GM12873 (cell line): ENCODE data around the gene C1QL1.

Source experiments
- TF ChIP-seq, protein P1 (sequence below): IDR thresholded peaks from 2 replicates; pipeline ENCODE4 v1.5.1; 2012; ENCODE audit warnings: low read depth, mild to moderate bottlenecking, moderate library complexity, low read length, control low read depth; ENCODE audit not compliant: insufficient read depth; ENCODE audit errors: missing control alignments

The C1QL1 gene

GRCh38 chr17:44940768-44941167 lies 27.3 kb downstream of the C1QL1 start:
- TF ChIP-seq, protein P1, sequence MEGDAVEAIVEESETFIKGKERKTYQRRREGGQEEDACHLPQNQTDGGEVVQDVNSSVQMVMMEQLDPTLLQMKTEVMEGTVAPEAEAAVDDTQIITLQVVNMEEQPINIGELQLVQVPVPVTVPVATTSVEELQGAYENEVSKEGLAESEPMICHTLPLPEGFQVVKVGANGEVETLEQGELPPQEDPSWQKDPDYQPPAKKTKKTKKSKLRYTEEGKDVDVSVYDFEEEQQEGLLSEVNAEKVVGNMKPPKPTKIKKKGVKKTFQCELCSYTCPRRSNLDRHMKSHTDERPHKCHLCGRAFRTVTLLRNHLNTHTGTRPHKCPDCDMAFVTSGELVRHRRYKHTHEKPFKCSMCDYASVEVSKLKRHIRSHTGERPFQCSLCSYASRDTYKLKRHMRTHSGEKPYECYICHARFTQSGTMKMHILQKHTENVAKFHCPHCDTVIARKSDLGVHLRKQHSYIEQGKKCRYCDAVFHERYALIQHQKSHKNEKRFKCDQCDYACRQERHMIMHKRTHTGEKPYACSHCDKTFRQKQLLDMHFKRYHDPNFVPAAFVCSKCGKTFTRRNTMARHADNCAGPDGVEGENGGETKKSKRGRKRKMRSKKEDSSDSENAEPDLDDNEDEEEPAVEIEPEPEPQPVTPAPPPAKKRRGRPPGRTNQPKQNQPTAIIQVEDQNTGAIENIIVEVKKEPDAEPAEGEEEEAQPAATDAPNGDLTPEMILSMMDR, result no peak

- TF ChIP-seq, protein P1, result no peak
These were observed 27.8 kb downstream of the C1QL1 start for GRCh38 chr17:44940317-44940716.

- TF ChIP-seq, protein P1, result no peak
These were observed 33.0 kb downstream of the C1QL1 start for GRCh38 chr17:44935116-44935515.

DNA sequence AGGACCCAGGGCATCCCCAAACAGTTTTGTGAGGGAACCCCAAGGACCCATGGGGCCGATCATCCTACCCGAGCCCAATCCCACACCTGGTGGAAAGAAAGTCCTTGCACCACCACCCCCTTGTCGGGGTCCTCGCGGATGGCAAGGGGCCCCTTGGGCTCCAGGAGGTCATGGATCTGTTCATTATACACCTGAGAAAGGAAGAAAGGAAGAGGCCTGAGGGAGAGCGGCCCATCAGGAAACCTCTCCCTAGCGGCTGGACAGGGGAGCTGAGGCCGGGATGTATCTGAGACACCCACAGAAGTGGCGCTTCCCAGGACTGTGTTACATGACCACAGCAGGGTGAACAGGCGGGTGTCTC lies 33.4 kb downstream of the C1QL1 start:
- TF ChIP-seq, protein P1, result no peak

DNA sequence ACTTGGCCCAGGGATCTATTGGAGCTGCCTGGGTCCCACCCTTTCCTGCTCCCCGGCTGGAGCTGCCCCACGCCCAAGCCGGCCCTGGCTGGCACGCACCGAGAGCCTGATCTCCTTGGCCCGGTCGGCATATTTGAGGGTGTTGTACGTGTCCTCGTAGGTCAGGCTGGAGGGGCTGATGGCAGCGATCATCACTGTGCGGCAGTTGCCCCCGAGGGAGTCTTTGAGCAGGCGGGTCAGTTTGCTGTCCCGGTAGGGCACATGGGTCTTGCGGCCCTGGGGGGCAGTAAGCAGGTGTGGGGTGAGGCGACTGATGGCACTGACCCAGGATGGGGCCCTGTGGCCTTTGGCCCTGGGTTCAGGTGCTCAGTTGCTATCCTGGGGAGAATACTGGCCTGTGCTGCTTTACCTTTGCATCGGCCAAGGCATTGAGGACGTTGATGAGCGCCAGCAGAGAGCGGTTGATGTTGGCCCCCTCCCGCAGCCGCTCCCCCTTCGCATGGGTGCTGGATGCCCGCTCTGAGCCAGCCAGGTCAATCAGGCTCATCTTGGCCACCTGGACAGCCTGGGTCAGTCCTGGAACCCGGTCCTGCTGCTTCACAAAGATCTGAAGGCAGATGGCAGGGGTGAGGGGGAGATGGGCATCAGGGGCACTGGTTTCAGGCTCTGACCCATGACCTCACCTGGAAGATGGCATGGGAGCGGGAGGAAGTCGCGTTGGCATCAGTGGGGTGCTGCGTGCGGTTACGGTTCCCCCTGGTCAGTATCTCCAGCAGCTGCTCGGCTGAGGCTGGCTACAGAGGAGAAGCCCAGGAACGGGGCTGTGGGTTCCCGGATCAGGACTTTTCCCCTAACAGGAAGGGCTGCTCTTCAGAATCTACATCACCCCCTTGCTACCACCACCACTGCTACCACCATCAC lies 34.0 kb downstream of the C1QL1 start:
- TF ChIP-seq, protein P1, result no peak

DNA sequence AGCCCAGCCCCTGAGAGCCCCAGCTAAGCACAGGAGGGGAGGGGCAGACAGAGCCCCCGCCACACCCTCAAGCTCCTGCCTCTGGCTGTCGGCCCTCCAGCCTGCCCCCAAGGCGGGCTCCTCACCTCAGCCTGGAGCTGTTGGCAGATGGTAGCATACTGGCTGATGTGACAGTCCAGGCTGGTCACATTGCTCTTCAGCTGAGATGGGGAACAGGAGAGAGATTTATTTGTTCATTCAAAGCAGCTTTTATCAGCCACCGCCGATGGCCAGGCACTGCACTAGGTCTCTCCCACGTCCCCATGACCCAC lies 35.4 kb downstream of the C1QL1 start:
- TF ChIP-seq, protein P1, result no peak

DNA sequence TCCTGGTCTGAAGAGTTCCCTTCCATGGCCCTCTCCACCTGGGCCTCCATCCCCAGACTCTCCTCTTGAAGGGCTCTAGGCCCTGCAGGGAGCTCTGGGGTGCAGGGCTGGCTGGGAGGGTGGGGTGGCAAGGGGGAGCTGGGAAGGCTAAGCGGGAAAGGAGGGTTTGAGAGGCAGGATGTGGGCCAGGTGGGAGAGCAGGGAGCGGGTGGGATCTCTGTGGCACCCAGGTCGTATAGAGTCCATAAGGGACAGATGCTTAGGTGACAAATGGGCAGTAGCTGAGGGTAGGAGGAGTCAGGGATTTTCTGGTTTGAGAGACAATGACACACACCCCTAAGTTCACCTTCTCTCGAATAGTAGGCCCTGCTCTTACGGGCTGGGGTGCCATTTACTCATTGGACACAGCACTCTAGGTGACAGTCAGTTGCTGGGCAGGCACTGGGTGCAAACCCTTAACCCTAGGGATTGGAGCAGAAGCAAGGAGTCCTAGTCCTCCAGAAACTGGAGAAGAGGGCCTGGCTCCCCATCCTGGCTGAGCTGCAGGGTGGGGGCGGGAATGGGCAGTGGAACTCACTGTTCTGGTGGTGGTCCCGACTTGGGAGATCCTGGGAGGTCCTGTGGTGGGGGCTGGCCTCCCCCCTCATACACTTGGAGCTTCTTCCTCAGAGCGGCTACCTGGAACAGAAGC lies 35.9 kb downstream of the C1QL1 start:
- TF ChIP-seq, protein P1, result no peak
